HEK293 (cell line): ENCODE data around the gene SCN5A.

Experiments used
- CTCF ChIA-PET: fragments of 350-600 bp; formaldehyde crosslinking; extraction: SDS; loops from one replicate; lab custom pipeline; 2021; ENCODE audit warnings: antibody characterized with exemption; lab: Yijun Ruan, JAX
- POLR2A ChIA-PET: fragments of 300-600 bp; formaldehyde crosslinking; extraction: SDS; loops from one replicate; lab custom pipeline; 2020; ENCODE audit warnings: antibody characterized with exemption, inconsistent platforms; lab: Yijun Ruan, JAX
- H3K27ac ChIP-seq: fragments of 200-500 bp; sonication (Bioruptor generic); 2 replicates; pipeline ENCODE4 v1.5.1; 2014; ENCODE audit warnings: low read depth, low read length, control low read depth, inconsistent platforms; ENCODE audit errors: extremely low read depth
- H3K36me3 ChIP-seq, 2 experiments: fragments of 200-500 bp in 1 of 2; sonication (Bioruptor generic) in 1 of 2; 1 replicate in 1 of 2; 2 replicates in 1 of 2; pipeline ENCODE4 v1.5.1; 2014 to 2017; ENCODE audit warnings: inconsistent platforms in 2 of 2, low read length in 2 of 2; ENCODE audit not compliant: control insufficient read depth in 2 of 2, insufficient read depth in 1 of 2
- H3K4me1 ChIP-seq: fragments of 200-500 bp; sonication (Bioruptor generic); 2 replicates; pipeline ENCODE4 v1.5.1; 2014; ENCODE audit warnings: mild to moderate bottlenecking, low read length, inconsistent platforms; ENCODE audit not compliant: control insufficient read depth, insufficient read depth
- H3K4me3 ChIP-seq: 2 replicates; pipeline ENCODE4 v1.5.1; 2011; ENCODE audit warnings: low read depth, mild to moderate bottlenecking, control low read depth, low read length, moderate library complexity
- H3K9me3 ChIP-seq: fragments of 200-500 bp; sonication (Bioruptor generic); 2 replicates; pipeline ENCODE4 v1.5.1; 2014; ENCODE audit warnings: low read depth, low read length, inconsistent platforms; ENCODE audit not compliant: control insufficient read depth, insufficient read depth
- PBX3 ChIP-seq: sonication (generic); formaldehyde crosslinking; IDR thresholded peaks from 2 replicates; pipeline ENCODE4 v1.8.1; 2022; ENCODE audit warnings: mild to moderate bottlenecking, moderate library complexity, missing genetic modification reagents
- PRDM1 ChIP-seq: fragments of 450-650 bp; formaldehyde crosslinking; IDR thresholded peaks from 2 replicates; pipeline ENCODE4; 2016; ENCODE audit warnings: missing biosample characterization, missing genetic modification characterization
- PRDM10 ChIP-seq: fragments of 450-650 bp; formaldehyde crosslinking; IDR thresholded peaks from 2 replicates; pipeline ENCODE4 v1.5.1; 2016; ENCODE audit warnings: missing biosample characterization, missing genetic modification characterization
- SCRT2 ChIP-seq: fragments of 450-650 bp; formaldehyde crosslinking; IDR thresholded peaks from 2 replicates; pipeline ENCODE4 v1.5.1; 2016; ENCODE audit warnings: missing biosample characterization, missing genetic modification characterization
- SP3 ChIP-seq: fragments of 450-650 bp; formaldehyde crosslinking; IDR thresholded peaks from 2 replicates; pipeline ENCODE4 v1.5.1; 2016; ENCODE audit warnings: missing biosample characterization, missing genetic modification characterization
- SP7 ChIP-seq: fragments of 450-650 bp; formaldehyde crosslinking; IDR thresholded peaks from 2 replicates; pipeline ENCODE4 v1.5.1; 2016; ENCODE audit warnings: missing biosample characterization, missing genetic modification characterization
- TCF7L2 ChIP-seq: IDR thresholded peaks from 2 replicates; pipeline ENCODE4 v1.6.1; 2011; ENCODE audit warnings: low read depth, mild to moderate bottlenecking, inconsistent platforms, low read length, moderate library complexity, borderline replicate concordance
- TSHZ1 ChIP-seq: fragments of 450-650 bp; formaldehyde crosslinking; IDR thresholded peaks from 2 replicates; pipeline ENCODE4 v1.5.1; 2016; ENCODE audit warnings: missing biosample characterization, missing genetic modification characterization, borderline replicate concordance
- ZFHX2 ChIP-seq: fragments of 450-650 bp; formaldehyde crosslinking; conservative IDR thresholded peaks from 2 replicates; pipeline ENCODE4 v1.5.1; 2016; ENCODE audit warnings: missing biosample characterization, missing genetic modification characterization
- ZNF132 ChIP-seq: fragments of 450-650 bp; formaldehyde crosslinking; IDR thresholded peaks from 2 replicates; pipeline ENCODE4 v1.5.1; 2017; ENCODE audit warnings: missing biosample characterization, missing genetic modification characterization, borderline replicate concordance
- ZNF155 ChIP-seq: fragments of 450-650 bp; formaldehyde crosslinking; IDR thresholded peaks from 2 replicates; pipeline ENCODE4 v1.5.1; 2016; ENCODE audit warnings: missing biosample characterization, missing genetic modification characterization
- ZNF184 ChIP-seq: fragments of 450-650 bp; IDR thresholded peaks from 2 replicates; pipeline ENCODE4 v1.5.1; 2018; ENCODE audit warnings: missing biosample characterization, mild to moderate bottlenecking, missing genetic modification characterization
- ZNF248 ChIP-seq: fragments of 450-650 bp; formaldehyde crosslinking; IDR thresholded peaks from 2 replicates; pipeline ENCODE4 v1.5.1; 2017; ENCODE audit warnings: missing biosample characterization, missing genetic modification characterization
- ZNF274 ChIP-seq, 2 experiments: fragments of 200-500 bp in 1 of 2; fragments of 450-650 bp in 1 of 2; sonication (Bioruptor generic) in 1 of 2; formaldehyde crosslinking in 1 of 2; IDR thresholded peaks; 2 replicates each; pipeline versions ENCODE4 v1.5.1 to v1.6.1; 2014 to 2016; ENCODE audit warnings: borderline replicate concordance in 1 of 2, inconsistent platforms in 1 of 2, low read length in 1 of 2, missing biosample characterization in 1 of 2, missing genetic modification characterization in 1 of 2
- ZNF292 ChIP-seq: fragments of 450-650 bp; formaldehyde crosslinking; IDR thresholded peaks from 2 replicates; pipeline ENCODE4 v1.5.1; 2016; ENCODE audit warnings: low read depth, missing biosample characterization, missing genetic modification characterization, borderline replicate concordance
- ZNF335 ChIP-seq: fragments of 450-650 bp; formaldehyde crosslinking; conservative IDR thresholded peaks from 2 replicates; pipeline ENCODE4 v1.5.1; 2016; ENCODE audit warnings: missing biosample characterization, missing genetic modification characterization
- ZNF398 ChIP-seq: fragments of 450-650 bp; formaldehyde crosslinking; IDR thresholded peaks from 2 replicates; pipeline ENCODE4 v1.5.1; 2017; ENCODE audit warnings: missing biosample characterization, missing genetic modification characterization
- ZNF449 ChIP-seq: fragments of 450-650 bp; formaldehyde crosslinking; IDR thresholded peaks from 2 replicates; pipeline ENCODE4 v1.5.1; 2017; ENCODE audit warnings: missing biosample characterization, mild to moderate bottlenecking, missing genetic modification characterization, moderate library complexity
- ZNF639 ChIP-seq: fragments of 450-650 bp; formaldehyde crosslinking; IDR thresholded peaks from 2 replicates; pipeline ENCODE4 v1.5.1; 2016; ENCODE audit warnings: missing biosample characterization, missing genetic modification characterization
- ZNF791 ChIP-seq: fragments of 450-650 bp; formaldehyde crosslinking; IDR thresholded peaks from 2 replicates; pipeline ENCODE4 v1.5.1; 2016; ENCODE audit warnings: missing biosample characterization, missing genetic modification characterization
- ZSCAN4 ChIP-seq: fragments of 450-650 bp; formaldehyde crosslinking; IDR thresholded peaks from 2 replicates; pipeline ENCODE4 v1.5.1; 2017; ENCODE audit warnings: missing biosample characterization, missing genetic modification characterization

The SCN5A gene

GRCh38 chr3:38549082-38549481 is 100.4 kb downstream of the SCN5A start (continued):
- TF ChIP-seq SP7 (tag by site-specific recombination) (no peak), PBX3 (no peak), ZNF449 (tag by site-specific recombination) (no peak), TCF7L2 (no peak)

- no peak overlapping the region for H3K27ac ChIP-seq
- H3K4me3 ChIP-seq, result no peak overlapping the region
- no peaks in the 10 kb centered on the region for H3K9me3 ChIP-seq
- no peaks in the 10 kb centered on the region for H3K4me1 ChIP-seq
- H3K36me3 ChIP-seq, result no peaks in the 10 kb centered on the region
- ChIA-PET POLR2A (no interaction called here), CTCF (no interaction called here)
- no peak for TF ChIP-seq TSHZ1
- TF ChIP-seq PRDM1, result no peak
- TF ChIP-seq SP3 (tag by site-specific recombination), result no peak
- TF ChIP-seq ZSCAN4, result no peak
- no peak for TF ChIP-seq ZNF132 (tag by site-specific recombination)
- no peak for TF ChIP-seq ZNF791 (tag by site-specific recombination)
- no peak for TF ChIP-seq ZFHX2 (tag by site-specific recombination)
- no peak for TF ChIP-seq ZNF335 (tag by site-specific recombination)
- TF ChIP-seq SCRT2 (tag by site-specific recombination), result no peak
- TF ChIP-seq ZNF155 (tag by site-specific recombination), result no peak
- TF ChIP-seq PRDM10 (tag by site-specific recombination), result no peak
- no peak for TF ChIP-seq ZNF398 (tag by site-specific recombination)
- TF ChIP-seq ZNF274 (IDR thresholded peaks at IDR 0.05; ENCODE audit: low read length), result no peak
- TF ChIP-seq ZNF274 (tag by site-specific recombination; IDR thresholded peaks at IDR 0.05; ENCODE audit: borderline replicate concordance), result no peak
- TF ChIP-seq ZNF639 (tag by site-specific recombination), result no peak
- no peak for TF ChIP-seq ZNF184 (tag by site-specific recombination)
- no peak for TF ChIP-seq ZNF292 (tag by site-specific recombination)
- TF ChIP-seq ZNF248, result no peak
Observed at GRCh38 chr3:38548154-38548931, 101.1 kb downstream of the SCN5A start.
